ENCODE data around the gene CEBPZ. TPM values are rescaled to one million over a fixed set of nuclear protein-coding genes. Genes with fewer than 3 reads are reported as not detected.
A peak's percentile ranks its signal among the peaks of the same experiment; 100 is the strongest.
"Not testable (repeated sequence)": the region's sequence is repeated elsewhere in the genome, so short reads cannot be mapped to it uniquely, and the experiment has no call there.

CEBPZ gene
- total RNA-seq, 1 donor from 2014 or later, result 41.2 TPM

GRCh38 chr2:37205689-37206341 is 25.6 kb downstream of the CEBPZ start:
- peaks cover 78% of the 10 kb centered on the region for H3K36me3 Mint-ChIP-seq (ENCODE audit: low read depth, unreplicated experiment)
- no peaks in the 10 kb centered on the region for H3K27me3 Mint-ChIP-seq (ENCODE audit: unreplicated experiment)
- H3K4me1 Mint-ChIP-seq (ENCODE audit: unreplicated experiment), result no peaks in the 10 kb centered on the region
- peak overlapping the region; percentile 68 for H3K4me3 Mint-ChIP-seq (ENCODE audit: unreplicated experiment)
- TF ChIP-seq CTCF (IDR thresholded peaks at IDR 0.05; ENCODE audit: unreplicated experiment), result no peak
- no peaks in the 10 kb centered on the region for H3K9me3 Mint-ChIP-seq (ENCODE audit: unreplicated experiment)
- no peak for DNase-seq (ENCODE audit: low spot score)
- H3K27ac Mint-ChIP-seq (ENCODE audit: unreplicated experiment), result no peak overlapping the region

GRCh38 chr2:37205071-37205661 is 26.2 kb downstream of the CEBPZ start:
- H3K9me3 Mint-ChIP-seq (ENCODE audit: unreplicated experiment); H3K27ac Mint-ChIP-seq (ENCODE audit: unreplicated experiment); H3K4me1 Mint-ChIP-seq (ENCODE audit: unreplicated experiment); H3K27me3 Mint-ChIP-seq (ENCODE audit: unreplicated experiment); DNase-seq (ENCODE audit: low spot score): not testable (repeated sequence)
- Mint-ChIP-seq H3K36me3 (ENCODE audit: low read depth, unreplicated experiment) (peaks cover 73% of the 10 kb centered on the region), H3K4me3 (ENCODE audit: unreplicated experiment) (peak overlapping the region; percentile 77)

- Mint-ChIP-seq H3K9me3 (ENCODE audit: unreplicated experiment) (no peaks in the 10 kb centered on the region), H3K27ac (ENCODE audit: unreplicated experiment) (no peak overlapping the region), H3K36me3 (ENCODE audit: low read depth, unreplicated experiment) (peaks cover 59% of the 10 kb centered on the region), H3K4me1 (ENCODE audit: unreplicated experiment) (peaks cover 1% of the 10 kb centered on the region), H3K27me3 (ENCODE audit: unreplicated experiment) (no peaks in the 10 kb centered on the region), H3K4me3 (ENCODE audit: unreplicated experiment) (peak overlapping the region; percentile 20)
- TF ChIP-seq CTCF (IDR thresholded peaks at IDR 0.05; ENCODE audit: unreplicated experiment), result no peak
- DNase-seq (ENCODE audit: low spot score), result no peak
These were observed 27.7 kb downstream of the CEBPZ start for GRCh38 chr2:37203708-37204107.

GRCh38 chr2:37201766-37202165 is 29.6 kb downstream of the CEBPZ start:
- Mint-ChIP-seq H3K9me3 (ENCODE audit: unreplicated experiment) (no peaks in the 10 kb centered on the region), H3K27me3 (ENCODE audit: unreplicated experiment) (no peaks in the 10 kb centered on the region), H3K4me1 (ENCODE audit: unreplicated experiment) (peaks cover 7% of the 10 kb centered on the region), H3K4me3 (ENCODE audit: unreplicated experiment) (no peak overlapping the region), H3K27ac (ENCODE audit: unreplicated experiment) (no peak overlapping the region), H3K36me3 (ENCODE audit: low read depth, unreplicated experiment) (peaks cover 39% of the 10 kb centered on the region)
- no peak for TF ChIP-seq CTCF (IDR thresholded peaks at IDR 0.05; ENCODE audit: unreplicated experiment)
- no peak for DNase-seq (ENCODE audit: low spot score)

- DNase-seq (ENCODE audit: low spot score), result no peak
- no peak overlapping the region for H3K4me3 Mint-ChIP-seq (ENCODE audit: unreplicated experiment)
- H3K27me3 Mint-ChIP-seq (ENCODE audit: unreplicated experiment), result peaks cover 2% of the 10 kb centered on the region
- peaks cover 7% of the 10 kb centered on the region for H3K4me1 Mint-ChIP-seq (ENCODE audit: unreplicated experiment)
- TF ChIP-seq CTCF (IDR thresholded peaks at IDR 0.05; ENCODE audit: unreplicated experiment), result no peak
- no peaks in the 10 kb centered on the region for H3K9me3 Mint-ChIP-seq (ENCODE audit: unreplicated experiment)
- H3K27ac Mint-ChIP-seq (ENCODE audit: unreplicated experiment), result no peak overlapping the region
- peaks cover 36% of the 10 kb centered on the region for H3K36me3 Mint-ChIP-seq (ENCODE audit: low read depth, unreplicated experiment)
These were observed 30.2 kb downstream of the CEBPZ start for GRCh38 chr2:37201208-37201607.
